Left cardiac atrium (tissue), 4 donors: Measurements from ENCODE around the gene CAMK2A. TPM values are rescaled to one million over a fixed set of nuclear protein-coding genes. Genes with fewer than 3 reads are reported as not detected.
A peak's percentile ranks its signal among the peaks of the same experiment; 100 is the strongest.

Source experiments
- ATAC-seq, 2 donors: fragments of 200-7000 bp; cut with Tn5 transposase; one replicate each; pipeline ENCODE4 v1.9.1; 2020; ENCODE audit warnings: mild to moderate bottlenecking in 2 of 2, moderate library complexity in 2 of 2
- DNase-seq: peaks from one replicate; pipeline ENCODE4 v3.0.0-alpha.2; 2020
- intact Hi-C, 2 donors: fragments of 100-400 bp; cut with DNase I; formaldehyde crosslinking; loops; one replicate each; pipeline versions ENCODE4 v1.14.1 to v1.15.1; 2022 to 2023
- total RNA-seq, 2 donors: library from RNA; stranded (reverse); fragmentation: NEBNext Ultra II Directional; extraction: Animal tissue kit (Norgen Biotek cat#: 25700); gene quantifications; one replicate each; pipeline ENCODE4 v1.2.1, GENCODE V29; 2021
- donor health status: DM: no; HTN: yes; CAD: no.
- donor health status: DM: no; HTN: yes; CAD: no; lungs with severe emphysema.
- donor health status: DM: yes; HTN: yes; CAD: no.
- donor health status: Dilated cardiomyopathy.

The CAMK2A gene
- total RNA-seq, 2 donors from 2014 or later: 10.8 to 16.3 TPM

DNA sequence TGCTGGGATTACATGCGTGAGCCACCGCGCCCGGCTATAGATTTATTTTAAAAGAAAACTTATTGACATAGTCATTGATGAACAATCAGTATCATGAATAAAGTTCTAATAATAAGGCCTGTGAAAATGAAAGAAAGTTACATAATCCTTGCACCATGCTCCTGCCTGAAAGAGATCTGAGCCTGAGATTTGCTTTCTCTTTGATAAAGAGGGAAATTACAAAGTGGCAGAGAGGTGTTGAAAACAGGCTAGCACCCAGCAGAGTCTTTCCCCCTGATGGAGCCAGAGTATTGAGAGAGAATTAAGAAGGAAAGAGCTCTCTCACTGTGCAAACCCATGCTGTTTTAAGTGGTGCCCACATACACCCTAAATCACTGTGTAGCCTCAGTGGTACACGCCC lies 62.5 kb downstream of the CAMK2A start:
- DNase-seq (no peak), ATAC-seq (peak in 1 of 2 donors; percentile 24)
- intact Hi-C loops: no loop called here

DNA sequence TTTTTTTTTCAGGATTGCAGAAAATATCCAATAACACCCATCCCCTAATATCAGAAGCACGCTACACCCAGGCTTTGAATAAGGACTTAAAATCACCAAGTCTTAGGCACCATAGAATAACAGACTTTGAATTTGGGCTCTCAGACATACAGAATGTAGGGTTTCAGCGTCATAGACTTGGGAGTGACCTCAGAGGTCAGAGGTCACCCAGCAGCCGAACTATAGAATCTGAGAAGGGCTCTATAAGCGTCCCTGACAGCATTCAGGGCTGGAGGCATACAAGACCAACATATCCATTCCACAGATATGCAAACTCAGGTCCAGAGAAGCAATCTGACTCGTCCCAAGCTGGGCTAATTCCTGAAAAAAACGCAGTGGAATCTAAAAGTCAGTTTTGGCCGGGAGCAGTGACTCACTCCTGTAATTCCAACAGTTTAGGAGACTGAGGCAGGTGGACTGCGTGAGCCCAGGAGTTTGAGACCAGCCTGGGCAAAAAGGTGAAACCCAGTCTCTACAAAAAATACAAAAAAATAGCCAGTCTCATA lies 65.0 kb downstream of the CAMK2A start:
- DNase-seq (no peak), ATAC-seq (no peak)
- intact Hi-C loops: no loop called here

DNA sequence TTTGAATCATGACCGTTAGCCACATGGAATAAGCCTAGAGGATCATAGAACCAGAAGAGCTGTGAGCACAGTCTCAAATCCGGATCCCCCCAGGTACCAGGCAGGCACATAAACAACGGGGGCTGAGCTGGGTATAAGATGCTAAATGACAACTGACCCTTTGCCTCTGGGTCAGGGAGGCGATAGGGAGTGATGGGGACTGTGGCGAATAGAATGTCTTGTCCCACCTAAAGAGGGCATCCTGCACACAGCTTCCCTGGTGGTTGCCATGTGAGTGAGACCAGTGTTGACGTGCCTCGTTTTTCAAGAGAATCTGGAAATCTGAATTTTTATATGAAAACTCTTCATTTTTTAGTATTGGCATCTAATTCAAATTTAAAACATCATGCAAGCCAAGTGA lies 66.1 kb downstream of the CAMK2A start:
- intact Hi-C loops: no loop called here
- ATAC-seq: no peak

DNA sequence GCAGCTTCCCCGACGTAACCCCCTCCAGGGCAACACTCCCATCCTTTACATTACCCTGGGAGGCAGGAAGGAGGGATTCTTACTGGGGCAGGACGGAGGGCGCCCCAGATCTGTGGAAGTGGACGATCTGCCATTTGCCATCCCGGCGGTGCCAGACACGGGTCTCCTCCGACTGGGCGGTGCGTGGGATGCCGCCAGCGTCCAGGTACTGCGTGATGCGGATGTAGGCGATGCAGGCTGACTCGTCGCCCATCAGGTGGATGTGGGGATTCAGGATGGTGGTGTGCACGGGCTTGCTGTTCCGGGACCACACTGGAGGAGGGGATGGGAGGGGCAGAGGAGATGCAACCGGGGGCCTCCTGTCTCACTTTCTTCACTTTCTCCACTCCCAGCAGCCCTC lies 66.7 kb downstream of the CAMK2A start:
- ATAC-seq (no peak), DNase-seq (no peak)
- intact Hi-C loops: no loop called here

More for the DNA sequence above, 66.1 kb downstream of the CAMK2A start:
- no peak for DNase-seq

DNA sequence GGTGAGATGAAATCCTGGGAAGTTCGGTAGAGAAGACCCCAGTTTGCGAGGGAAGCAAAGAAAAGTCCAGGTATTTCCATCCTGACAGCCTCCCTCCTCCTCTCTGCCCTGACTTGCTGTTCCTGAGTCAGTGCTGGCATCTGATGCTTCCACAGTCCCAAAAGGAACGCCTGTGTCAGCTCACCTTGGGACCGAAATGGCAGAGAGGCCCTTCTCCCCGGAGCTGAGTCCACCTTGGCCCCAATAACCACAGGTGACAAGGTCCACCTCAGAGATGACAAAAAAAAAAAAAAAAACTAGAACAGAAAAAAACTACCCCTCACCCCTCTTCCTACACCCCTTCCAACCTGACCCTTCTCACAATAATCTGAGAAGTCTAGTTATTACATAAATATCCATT lies 68.1 kb downstream of the CAMK2A start:
- no peak for DNase-seq
- ATAC-seq: no peak
- intact Hi-C loops: no loop called here

DNA sequence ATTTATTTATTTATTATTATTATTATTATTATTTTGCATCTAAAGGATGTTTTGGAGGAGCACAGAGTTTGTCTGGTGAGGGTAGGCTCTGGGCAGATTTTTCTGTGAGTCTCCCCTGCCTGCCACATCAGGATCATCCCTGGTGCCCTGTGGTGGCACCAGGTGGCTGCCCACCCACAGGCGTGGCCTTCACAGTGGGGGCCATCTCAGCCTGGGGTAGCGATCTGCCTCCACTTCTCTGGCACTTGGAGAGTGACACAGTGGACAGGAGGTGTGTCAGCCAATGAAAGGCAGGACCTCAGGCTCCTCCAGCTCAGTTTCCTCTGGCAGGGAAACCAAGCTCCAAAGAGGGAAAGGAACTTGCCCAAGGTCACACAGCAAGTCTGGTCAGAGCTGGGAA lies 69.7 kb downstream of the CAMK2A start:
- intact Hi-C loops: loop anchor here (2.0 to 10.0 kb wide), 3 partner anchors 58 to 195 kb away; no protein-coding TSS in a partner anchor
- ATAC-seq (no peak), DNase-seq (no peak)

- no peak for ATAC-seq
- intact Hi-C loops: loop anchor here (2.0 to 10.0 kb wide), 3 partner anchors 57 to 194 kb away; no protein-coding TSS in a partner anchor
Measured at GRCh38 chr5:150219142-150219541, 70.4 kb downstream of the CAMK2A start.

DNA sequence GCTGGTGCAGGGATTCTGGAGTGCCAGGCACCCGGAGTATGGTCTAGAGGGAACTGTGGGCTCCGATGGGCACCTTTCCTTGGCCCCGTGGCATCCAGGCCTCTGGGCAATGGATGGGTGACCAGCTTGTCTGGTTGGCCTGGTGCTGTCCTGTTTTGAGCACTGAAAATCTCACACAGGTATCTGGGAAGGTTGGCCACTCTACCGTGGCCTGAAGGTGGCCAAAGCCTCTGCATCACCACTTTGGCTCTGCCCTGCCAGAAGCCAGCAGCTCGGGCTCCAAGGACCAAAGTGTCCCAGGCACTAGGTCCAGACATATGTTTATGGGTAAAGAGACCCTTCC lies 70.9 kb downstream of the CAMK2A start:
- no peak for DNase-seq
- intact Hi-C loops: loop anchor here (1.0 to 10.0 kb wide), 5 partner anchors 56 to 194 kb away; no protein-coding TSS in a partner anchor
- ATAC-seq: no peak

More at GRCh38 chr5:150219142-150219541, 70.4 kb downstream of the CAMK2A start:
- DNase-seq: no peak

- DNase-seq (peak; percentile 85), ATAC-seq (peak; percentile 74 to 75)
- intact Hi-C loops: loop anchor here (1.0 to 10.0 kb wide), 5 partner anchors 56 to 193 kb away; no protein-coding TSS in a partner anchor
Measured at GRCh38 chr5:150217873-150218692, 71.5 kb downstream of the CAMK2A start.

GRCh38 chr5:150217038-150217437 lies 72.5 kb downstream of the CAMK2A start:
- ATAC-seq: no peak
- DNase-seq: no peak
- intact Hi-C loops: loop anchor here (5.0 to 10.0 kb wide), 2 partner anchors 55 to 192 kb away; no protein-coding TSS in a partner anchor

GRCh38 chr5:150215979-150216944 lies 73.3 kb downstream of the CAMK2A start:
- intact Hi-C loops: loop anchor here (5.0 to 10.0 kb wide), 2 partner anchors 54 to 191 kb away; no protein-coding TSS in a partner anchor
- no peak for ATAC-seq
- DNase-seq: no peak

DNA sequence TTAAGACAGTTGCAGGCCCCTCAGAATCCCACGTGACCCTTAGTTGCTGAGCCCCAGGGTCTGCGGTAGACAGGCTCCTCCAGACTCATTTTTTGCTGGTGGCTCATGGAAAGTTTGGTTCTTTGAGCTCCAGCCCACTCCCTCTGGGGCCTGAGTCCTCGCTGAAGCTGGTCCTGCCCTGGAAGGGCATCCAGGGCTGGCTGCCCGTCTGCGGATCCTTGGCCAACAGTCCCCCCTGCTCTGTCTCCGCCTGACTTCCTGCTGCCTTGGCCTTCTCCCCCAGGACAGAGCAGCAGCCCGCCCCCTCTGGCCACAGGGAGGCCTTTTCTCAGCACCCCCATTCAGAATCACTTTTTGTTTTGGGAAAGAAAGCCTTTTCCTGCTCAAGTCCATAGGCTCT lies 75.3 kb downstream of the CAMK2A start:
- intact Hi-C loops: loop anchor here in 1 of 2 donors (10.0 kb wide), 1 partner anchor 189 kb away; no protein-coding TSS in a partner anchor
- DNase-seq (peak; percentile 53), ATAC-seq (peak; percentile 62 to 71)

GRCh38 chr5:150213530-150213929 lies 76.0 kb downstream of the CAMK2A start:
- intact Hi-C loops: loop anchor here in 1 of 2 donors (10.0 kb wide), 1 partner anchor 189 kb away; no protein-coding TSS in a partner anchor
- DNase-seq (no peak), ATAC-seq (peak in 1 of 2 donors; percentile 40)

DNA sequence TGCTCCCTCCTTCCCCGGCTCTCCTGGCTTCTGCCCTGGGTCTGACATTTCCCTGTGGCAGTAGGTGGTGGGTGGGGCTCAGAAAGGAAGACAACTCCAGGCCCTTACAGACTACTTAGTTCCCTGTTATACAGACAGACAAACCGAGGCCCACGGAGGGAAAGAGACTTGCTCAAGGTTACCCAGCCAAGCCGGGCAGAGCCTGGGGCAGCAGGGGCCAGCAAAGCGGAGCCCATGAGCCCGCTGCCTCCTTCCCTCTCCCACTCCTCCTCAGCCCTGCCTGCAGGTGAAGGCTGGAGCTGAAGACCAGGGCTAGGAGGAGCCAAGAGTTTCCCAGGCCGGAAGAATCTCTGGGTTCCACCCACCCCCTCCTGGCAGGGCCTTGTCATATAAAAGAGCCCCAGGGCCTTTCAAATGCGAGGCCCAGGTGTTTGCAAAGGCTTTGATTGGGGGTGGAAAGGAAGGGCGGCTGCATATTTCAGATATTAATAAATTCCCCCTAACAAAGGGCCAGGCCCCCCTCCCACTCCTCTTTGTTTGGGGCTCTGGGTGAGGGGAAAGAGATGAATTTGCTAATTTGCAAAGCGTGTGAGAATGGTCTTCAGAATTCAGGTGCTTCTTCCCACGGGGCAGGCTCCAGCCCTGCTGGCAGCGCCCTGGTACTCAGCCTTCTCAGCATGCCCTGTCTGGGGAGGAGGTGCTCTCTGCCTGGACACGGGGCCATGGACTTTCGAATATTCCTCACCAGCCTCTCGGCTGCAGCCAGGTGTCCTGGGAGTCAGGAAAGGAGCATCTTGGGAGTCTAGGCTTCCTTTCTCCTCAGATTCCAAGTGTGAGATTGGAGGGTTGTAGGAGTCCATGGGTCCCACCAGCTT lies 78.2 kb downstream of the CAMK2A start:
- ATAC-seq (no peak), DNase-seq (no peak)
- intact Hi-C loops: loop anchor here in 1 of 2 donors (10.0 kb wide), 1 partner anchor 187 kb away; no protein-coding TSS in a partner anchor

DNA sequence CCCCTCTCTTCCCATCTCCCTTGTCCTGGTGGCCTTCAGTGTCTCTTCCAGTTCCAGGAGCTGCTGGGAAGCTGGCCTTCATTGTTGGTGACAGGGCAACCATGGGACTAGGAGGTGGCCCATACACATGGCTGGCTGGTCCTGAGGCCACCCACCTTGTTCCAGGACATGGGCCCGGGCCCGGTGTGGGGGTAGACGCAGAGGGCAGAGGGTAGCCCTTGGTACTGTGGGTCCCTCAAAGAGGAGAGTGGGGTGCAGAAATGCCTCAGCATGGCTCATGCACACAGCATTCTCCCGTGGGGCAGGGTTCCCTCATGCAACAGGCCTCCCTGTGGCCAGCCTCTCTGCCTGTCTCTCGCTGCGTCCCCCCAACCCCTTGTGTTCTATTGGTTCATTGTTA lies 78.9 kb downstream of the CAMK2A start:
- intact Hi-C loops: loop anchor here in 1 of 2 donors (10.0 kb wide), 1 partner anchor 186 kb away; no protein-coding TSS in a partner anchor
- DNase-seq (no peak), ATAC-seq (no peak)

DNA sequence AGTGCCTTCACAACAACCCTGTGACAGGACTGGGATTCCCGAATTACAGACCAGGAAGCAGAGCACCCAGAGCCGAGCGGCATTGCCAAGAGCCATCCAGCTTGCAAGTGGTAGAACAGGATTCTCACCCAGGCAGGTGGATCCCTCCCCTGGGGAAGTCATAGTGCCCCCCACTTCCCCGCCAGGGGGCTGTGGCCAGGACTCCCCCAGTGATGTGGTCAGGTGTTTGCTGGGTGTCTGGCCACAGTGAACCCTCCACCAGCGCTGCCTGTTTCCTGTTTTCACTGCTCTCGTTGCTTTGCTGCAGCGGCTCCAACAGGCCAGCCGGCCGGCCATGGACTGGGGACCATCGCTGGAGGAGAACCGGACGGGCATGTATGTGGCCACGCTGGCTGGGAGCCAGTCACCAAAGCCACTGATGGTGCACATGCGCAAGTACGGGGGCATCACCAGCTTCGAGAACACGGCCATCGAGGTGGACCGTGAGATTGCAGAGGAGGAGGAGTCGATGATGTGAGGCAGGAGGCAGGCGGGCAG lies 80.4 kb downstream of the CAMK2A start:
- intact Hi-C loops: no loop called here
- ATAC-seq (no peak), DNase-seq (no peak)

- ATAC-seq: no peak
- DNase-seq: no peak
- intact Hi-C loops: no loop called here
Measured at GRCh38 chr5:150208187-150209098, 81.1 kb downstream of the CAMK2A start.
